Heart left ventricle (tissue), 13 donors: ENCODE measurements around the gene PRTN3.
"Not testable (repeated sequence)": the region's sequence is repeated elsewhere in the genome, so short reads cannot be mapped to it uniquely, and the experiment has no call there.

Source experiments
- CTCF ChIP-seq, 12 donors: fragments of 200-600 bp; sonication (generic) in 4 of 12; IDR thresholded peaks; one replicate each; pipeline versions ENCODE4 v1.5.0 to v1.8.0; 2018 to 2022; ENCODE audit warnings: antibody characterized with exemption in 12 of 12, mild to moderate bottlenecking in 5 of 12
- POLR2A ChIP-seq, 2 donors: fragments of 450-650 bp; IDR thresholded peaks; one replicate each; pipeline ENCODE4 v1.6.1; 2017; ENCODE audit warnings: antibody characterized with exemption in 2 of 2, mild to moderate bottlenecking in 2 of 2, moderate library complexity in 2 of 2
- donor health status: ischemic (EF 13 %, LVEDD 7.1; RV severe dilation, severe dysfunction).
- donor health status: DM: no; HTN: yes; CAD: no.
- donor health status: DM: no; HTN: no; CAD: no.
- donor health status: ischemic (EF 25% LVEDD 6.9; RV normal size, moderate dysfunction).
- donor health status: ischemic (EF 25% LVEDD 5.7; RV mildly dilated, moderate dysfunction).
- donor health status: ischemic (EF 35%, LVEDD 5.7; RV mildly dilated, moderate dysfunction).
- donor health status: nonischemic (EF 11% LVEDD 7.7; RV severe dilation, severe dysfunction).
- donor health status: DM: yes; HTN: yes; CAD: no.
- donor health status: PGD.
- donor health status: ischemic (EF 29% LVEDD 5.4; RV normal size, mild dysfunction).
- donor health status: nonischemic (EF 23%, LVEDD 6.1; RV moderate dilation, normal function).

DNA sequence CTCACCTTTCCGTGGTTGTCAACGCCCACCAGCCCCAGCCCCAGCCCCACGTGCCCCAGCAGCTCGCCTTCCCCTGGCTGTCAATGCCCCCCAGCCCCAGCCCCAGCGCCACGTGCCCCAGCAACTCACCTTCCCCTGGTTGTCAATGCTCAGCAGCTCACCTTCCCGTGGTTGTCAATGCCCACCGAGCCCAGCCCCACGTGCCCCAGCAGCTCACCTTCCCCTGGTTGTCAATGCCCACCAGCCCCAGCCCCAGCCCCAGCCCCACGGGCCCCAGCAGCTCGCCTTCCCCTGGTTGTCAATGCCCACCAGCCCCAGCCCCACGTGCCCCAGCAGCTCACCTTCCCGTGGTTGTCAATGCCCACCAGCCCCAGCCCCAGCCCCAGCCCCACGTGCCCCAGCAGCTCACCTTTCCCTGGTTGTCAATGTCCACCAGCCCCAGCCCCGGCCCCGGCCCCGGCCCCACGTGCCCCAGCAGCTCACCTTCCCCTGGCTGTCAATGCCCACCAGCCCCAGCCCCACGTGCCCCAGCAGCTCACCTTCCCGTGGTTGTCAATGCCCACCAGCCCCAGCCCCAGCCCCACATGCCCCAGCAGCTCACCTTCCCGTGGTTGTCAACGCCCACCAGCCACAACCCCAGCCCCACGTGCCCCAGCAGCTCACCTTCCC is 37.3 kb downstream of the PRTN3 start:
- TF ChIP-seq CTCF, POLR2A (IDR thresholded peaks at IDR 0.05): not testable (repeated sequence)
